Gastroesophageal sphincter (tissue), 4 donors: ENCODE results near the gene NDOR1. TPM values are rescaled to one million over a fixed set of nuclear protein-coding genes. Genes with fewer than 3 reads are reported as not detected.
A peak's percentile ranks its signal among the peaks of the same experiment; 100 is the strongest.

Experiments used
- ATAC-seq: fragments of 150-250 bp; one replicate; pipeline ENCODE4 v1.9.1; 2016; ENCODE audit warnings: mild to moderate bottlenecking, moderate library complexity
- H3K27ac ChIP-seq, 4 donors: fragments of 200-600 bp; sonication (generic) in 3 of 4; 1 replicate in 3 of 4; 2 replicates in 1 of 4; pipeline ENCODE4 v1.5.1; 2016 to 2019
- H3K27me3 ChIP-seq: fragments of 200-600 bp; sonication (generic); one replicate; pipeline ENCODE4 v1.5.1; 2019
- H3K36me3 ChIP-seq, 2 donors: fragments of 200-600 bp; sonication (generic); one replicate each; pipeline ENCODE4 v1.5.1; 2019; ENCODE audit warnings: control low read depth in 1 of 2
- H3K4me1 ChIP-seq, 3 donors: fragments of 200-600 bp; sonication (generic); 1 replicate in 2 of 3; 2 replicates in 1 of 3; pipeline ENCODE4 v1.5.1; 2016 to 2019; ENCODE audit warnings: control low read depth in 2 of 3
- H3K4me3 ChIP-seq, 2 donors: fragments of 200-600 bp; sonication (generic); one replicate each; pipeline ENCODE4 v1.5.1; 2019; ENCODE audit warnings: mild to moderate bottlenecking in 1 of 2, moderate library complexity in 1 of 2
- H3K9me3 ChIP-seq, 3 donors: fragments of 200-600 bp; sonication (generic); one replicate each; pipeline ENCODE4 v1.5.1; 2017 to 2019; ENCODE audit warnings: control low read depth in 2 of 3
- EP300 ChIP-seq: sonication (generic); formaldehyde crosslinking; IDR thresholded peaks from one replicate; pipeline ENCODE4 v1.6.1; 2017; ENCODE audit warnings: antibody characterized with exemption, mild to moderate bottlenecking
- POLR2A ChIP-seq, 2 donors: fragments of 450-650 bp; IDR thresholded peaks; one replicate each; pipeline ENCODE4 v1.6.1; 2017; ENCODE audit warnings: antibody characterized with exemption in 2 of 2, mild to moderate bottlenecking in 2 of 2, moderate library complexity in 1 of 2
- POLR2AphosphoS5 ChIP-seq: sonication (generic); formaldehyde crosslinking; IDR thresholded peaks from one replicate; pipeline ENCODE4 v1.6.1; 2017; ENCODE audit warnings: antibody characterized with exemption
- WGBS, 2 donors: methylation state at CpG; one replicate each; pipeline ENCODE4 v1.1.5; 2018; ENCODE audit warnings: low coverage in 1 of 2; 5-methylcytosine and 5-hydroxymethylcytosine counted together
- total RNA-seq, 4 donors: library from RNA; depleted of rRNA; stranded (reverse); fragments of >200 nt; gene quantifications; one replicate each; pipeline ENCODE4 v1.1.0, GENCODE V29; 2016
- TF ChIP-seq, protein P1 (sequence below), 4 experiments: fragments of 200-600 bp in 2 of 4; fragments of 450-650 bp in 2 of 4; sonication (generic) in 1 of 4; IDR thresholded peaks; one replicate each; pipeline ENCODE4 v1.5.1; 2017 to 2019; ENCODE audit warnings: antibody characterized with exemption in 4 of 4, mild to moderate bottlenecking in 2 of 4, moderate library complexity in 2 of 4

NDOR1 gene
- total RNA-seq, 4 donors from 2014 or later, result 4.6 to 9.8 (median 7.6) TPM

- 83% methylated on average over 19 of the region's 48 CpGs; no CpG with 5 or more reads in 1 of the 2 donors for WGBS, 2 donors
- H3K36me3 ChIP-seq, result peaks cover 0 to 69% of the 10 kb centered on the region in 2 donors
Measured at GRCh38 chr9:137184881-137185660, 20.4 kb upstream of the NDOR1 start.

DNA sequence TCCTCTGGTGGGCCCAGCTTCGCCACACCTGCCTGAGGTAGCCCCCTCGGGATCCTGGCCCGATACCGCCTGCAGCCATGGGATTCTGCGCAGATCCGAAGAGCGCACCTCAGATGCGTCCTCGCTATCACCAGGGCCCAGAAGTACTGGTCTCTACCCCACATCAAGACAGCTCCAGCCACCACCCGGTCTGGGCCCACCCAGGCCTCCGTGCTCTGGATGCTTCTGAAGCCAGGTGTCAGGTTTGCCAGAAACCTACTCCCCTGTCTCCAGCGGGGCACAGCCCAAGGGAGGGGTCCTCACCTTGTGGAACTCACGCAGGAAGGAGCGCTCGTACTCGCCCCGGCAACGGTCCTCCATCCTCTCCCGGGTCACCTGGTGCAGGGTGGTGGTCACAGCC lies 19.6 kb upstream of the NDOR1 start:
- peaks cover 0 to 69% of the 10 kb centered on the region in 2 donors for H3K36me3 ChIP-seq
- H3K9me3 ChIP-seq, result no peaks in the 10 kb centered on the region
- 71% methylated on average over 5 of the region's 19 CpGs; no CpG with 5 or more reads in 1 of the 2 donors for WGBS, 2 donors
- no peak for ATAC-seq
- H3K4me1 ChIP-seq, result peaks cover 6 to 57% (median 36%) of the 10 kb centered on the region in 3 donors
- no peak overlapping the region for H3K4me3 ChIP-seq
- no peak for TF ChIP-seq EP300
- TF ChIP-seq, protein P1, sequence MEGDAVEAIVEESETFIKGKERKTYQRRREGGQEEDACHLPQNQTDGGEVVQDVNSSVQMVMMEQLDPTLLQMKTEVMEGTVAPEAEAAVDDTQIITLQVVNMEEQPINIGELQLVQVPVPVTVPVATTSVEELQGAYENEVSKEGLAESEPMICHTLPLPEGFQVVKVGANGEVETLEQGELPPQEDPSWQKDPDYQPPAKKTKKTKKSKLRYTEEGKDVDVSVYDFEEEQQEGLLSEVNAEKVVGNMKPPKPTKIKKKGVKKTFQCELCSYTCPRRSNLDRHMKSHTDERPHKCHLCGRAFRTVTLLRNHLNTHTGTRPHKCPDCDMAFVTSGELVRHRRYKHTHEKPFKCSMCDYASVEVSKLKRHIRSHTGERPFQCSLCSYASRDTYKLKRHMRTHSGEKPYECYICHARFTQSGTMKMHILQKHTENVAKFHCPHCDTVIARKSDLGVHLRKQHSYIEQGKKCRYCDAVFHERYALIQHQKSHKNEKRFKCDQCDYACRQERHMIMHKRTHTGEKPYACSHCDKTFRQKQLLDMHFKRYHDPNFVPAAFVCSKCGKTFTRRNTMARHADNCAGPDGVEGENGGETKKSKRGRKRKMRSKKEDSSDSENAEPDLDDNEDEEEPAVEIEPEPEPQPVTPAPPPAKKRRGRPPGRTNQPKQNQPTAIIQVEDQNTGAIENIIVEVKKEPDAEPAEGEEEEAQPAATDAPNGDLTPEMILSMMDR (IDR thresholded peaks at IDR 0.05), result no peak
- no peak for TF ChIP-seq POLR2AphosphoS5
- TF ChIP-seq POLR2A (IDR thresholded peaks at IDR 0.05), result no peak
- H3K27ac ChIP-seq, result no peak overlapping the region
- H3K27me3 ChIP-seq, result no peaks in the 10 kb centered on the region

More at GRCh38 chr9:137184881-137185660, 20.4 kb upstream of the NDOR1 start:
- Histone ChIP-seq H3K4me1 (peaks cover 6 to 49% (median 32%) of the 10 kb centered on the region in 3 donors), H3K27ac (no peak overlapping the region), H3K9me3 (no peaks in the 10 kb centered on the region), H3K27me3 (no peaks in the 10 kb centered on the region), H3K4me3 (no peak overlapping the region)
- no peak for ATAC-seq
- TF ChIP-seq POLR2A (IDR thresholded peaks at IDR 0.05) (no peak), EP300 (no peak), POLR2AphosphoS5 (no peak)
- TF ChIP-seq, protein P1 (IDR thresholded peaks at IDR 0.05), result no peak

GRCh38 chr9:137186385-137186784 lies 19.1 kb upstream of the NDOR1 start:
- Histone ChIP-seq H3K27me3 (no peaks in the 10 kb centered on the region), H3K4me3 (peak overlapping the region in 1 of 2 donors; percentile 75), H3K27ac (no peak overlapping the region), H3K9me3 (no peaks in the 10 kb centered on the region), H3K36me3 (peaks cover 0 to 69% of the 10 kb centered on the region in 2 donors), H3K4me1 (peaks cover 6 to 62% (median 36%) of the 10 kb centered on the region in 3 donors)
- WGBS, 2 donors, result 80% methylated on average over 2 of the region's 6 CpGs; no CpG with 5 or more reads in 1 of the 2 donors
- ATAC-seq, result no peak
- TF ChIP-seq, protein P1 (IDR thresholded peaks at IDR 0.05), result no peak
- TF ChIP-seq POLR2AphosphoS5 (no peak), EP300 (no peak), POLR2A (IDR thresholded peaks at IDR 0.05) (no peak)

DNA sequence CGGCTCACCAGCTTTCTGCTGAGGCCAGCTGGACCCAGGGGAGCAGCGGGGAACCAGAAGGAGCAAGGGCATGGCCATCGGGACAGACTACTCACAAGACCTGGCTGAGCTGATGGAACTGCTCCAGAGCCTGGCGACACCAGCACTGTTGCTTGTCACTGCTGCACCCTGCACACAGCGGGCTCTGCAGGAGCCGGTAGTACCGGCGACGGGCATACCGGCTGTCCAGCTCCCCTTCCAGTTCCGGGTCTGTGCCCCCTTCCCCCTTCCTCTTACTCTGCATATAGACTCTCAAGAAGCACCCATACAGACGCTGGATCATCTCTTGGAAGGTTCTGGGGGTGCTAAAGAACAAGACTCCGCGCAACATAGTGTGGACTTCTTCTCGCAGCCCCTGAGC lies 18.1 kb upstream of the NDOR1 start:
- WGBS, 2 donors, result 87% methylated on average over 4 of the region's 15 CpGs; no CpG with 5 or more reads in 1 of the 2 donors
- peak overlapping the region; percentile 63 to 75 for H3K4me3 ChIP-seq
- TF ChIP-seq EP300 (no peak), POLR2A (IDR thresholded peaks at IDR 0.05) (no peak)

DNA sequence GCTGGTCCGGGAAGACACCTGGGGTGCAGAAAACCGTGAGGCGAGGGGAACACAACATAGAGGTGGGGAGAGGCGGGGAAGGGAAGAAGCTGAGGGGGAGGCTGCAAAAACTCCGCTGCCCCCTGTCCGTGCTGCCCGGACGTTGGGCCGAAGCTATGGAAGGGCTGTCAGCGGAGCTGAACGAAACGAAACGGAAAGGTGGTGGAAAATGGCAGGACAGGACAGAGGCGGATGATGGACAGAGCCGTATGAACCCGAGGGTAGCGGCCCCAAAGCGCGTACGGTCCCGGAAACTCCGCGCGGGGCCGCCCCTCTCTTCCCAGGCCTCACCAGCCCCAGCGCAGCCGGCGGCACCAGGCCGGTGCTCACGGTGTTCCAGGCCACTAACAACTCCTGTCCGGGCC lies 17.4 kb upstream of the NDOR1 start:
- no peak for ATAC-seq
- no peaks in the 10 kb centered on the region for H3K9me3 ChIP-seq
- H3K36me3 ChIP-seq, result peaks cover 0 to 61% of the 10 kb centered on the region in 2 donors
- peak overlapping the region; percentile 75 to 99 (median 98) for H3K27ac ChIP-seq
- 0% methylated on average over 5 to 7 of the region's 31 CpGs for WGBS, 2 donors
- H3K4me3 ChIP-seq, result peak overlapping the region; percentile 63 to 75
- no peak for TF ChIP-seq POLR2AphosphoS5
- TF ChIP-seq, protein P1 (IDR thresholded peaks at IDR 0.05), result no peak
- no peak for TF ChIP-seq EP300
- no peak for TF ChIP-seq POLR2A (IDR thresholded peaks at IDR 0.05)
- H3K27me3 ChIP-seq, result no peaks in the 10 kb centered on the region
- H3K4me1 ChIP-seq, result peaks cover 6 to 71% (median 36%) of the 10 kb centered on the region in 3 donors

More for the DNA sequence above, 18.1 kb upstream of the NDOR1 start:
- Histone ChIP-seq H3K4me1 (peaks cover 6 to 71% (median 36%) of the 10 kb centered on the region in 3 donors), H3K27me3 (no peaks in the 10 kb centered on the region), H3K27ac (peak overlapping the region in 1 of 4 donors; percentile 97), H3K36me3 (peaks cover 0 to 68% of the 10 kb centered on the region in 2 donors), H3K9me3 (no peaks in the 10 kb centered on the region)
- ATAC-seq, result no peak
